ENCODE results near the gene NCLN.

DNA sequence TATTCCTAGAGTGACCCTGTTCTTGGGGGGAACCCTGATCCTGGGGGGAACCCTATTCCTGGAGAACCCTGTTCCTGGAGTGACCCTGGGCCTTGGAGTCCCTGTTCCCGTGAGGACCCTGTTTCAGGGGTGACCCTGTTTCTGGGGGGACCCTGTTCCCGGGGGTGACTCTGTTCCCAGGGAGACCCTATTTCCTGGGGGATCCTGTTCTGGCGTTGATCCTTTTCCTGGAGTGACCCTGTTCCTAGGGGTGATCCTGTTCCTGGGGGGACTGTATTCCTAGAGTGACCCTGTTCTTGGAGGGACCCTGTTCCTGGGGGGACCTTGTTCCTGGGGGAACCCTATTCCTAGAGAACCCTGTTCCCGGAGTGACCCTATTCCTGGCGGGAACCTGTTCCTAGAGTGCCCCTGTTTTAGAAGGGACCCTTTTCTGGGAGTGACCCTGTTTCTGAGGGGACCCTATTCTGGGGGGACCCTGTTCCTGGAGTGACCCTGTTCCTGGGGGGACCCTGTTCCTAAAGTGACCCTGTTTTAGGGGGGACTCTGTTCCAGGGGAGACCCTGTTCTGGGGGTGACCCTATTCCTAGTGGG is 34.9 kb upstream of the NCLN start:
- TF ChIP-seq, protein P1, sequence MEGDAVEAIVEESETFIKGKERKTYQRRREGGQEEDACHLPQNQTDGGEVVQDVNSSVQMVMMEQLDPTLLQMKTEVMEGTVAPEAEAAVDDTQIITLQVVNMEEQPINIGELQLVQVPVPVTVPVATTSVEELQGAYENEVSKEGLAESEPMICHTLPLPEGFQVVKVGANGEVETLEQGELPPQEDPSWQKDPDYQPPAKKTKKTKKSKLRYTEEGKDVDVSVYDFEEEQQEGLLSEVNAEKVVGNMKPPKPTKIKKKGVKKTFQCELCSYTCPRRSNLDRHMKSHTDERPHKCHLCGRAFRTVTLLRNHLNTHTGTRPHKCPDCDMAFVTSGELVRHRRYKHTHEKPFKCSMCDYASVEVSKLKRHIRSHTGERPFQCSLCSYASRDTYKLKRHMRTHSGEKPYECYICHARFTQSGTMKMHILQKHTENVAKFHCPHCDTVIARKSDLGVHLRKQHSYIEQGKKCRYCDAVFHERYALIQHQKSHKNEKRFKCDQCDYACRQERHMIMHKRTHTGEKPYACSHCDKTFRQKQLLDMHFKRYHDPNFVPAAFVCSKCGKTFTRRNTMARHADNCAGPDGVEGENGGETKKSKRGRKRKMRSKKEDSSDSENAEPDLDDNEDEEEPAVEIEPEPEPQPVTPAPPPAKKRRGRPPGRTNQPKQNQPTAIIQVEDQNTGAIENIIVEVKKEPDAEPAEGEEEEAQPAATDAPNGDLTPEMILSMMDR (IDR thresholded peaks at IDR 0.05 in 4 of 5, conservative IDR thresholded peaks at IDR 0.05 in 1 of 5), result no peak
- TF ChIP-seq POLR2A (IDR thresholded peaks at IDR 0.05), result no peak
